ENCODE results near the gene DNAH7. TPM values are rescaled to one million over a fixed set of nuclear protein-coding genes. Genes with fewer than 3 reads are reported as not detected.

DNAH7 gene
- total and polyA plus RNA-seq, 4 experiments from 2014 or later = not detected

DNA sequence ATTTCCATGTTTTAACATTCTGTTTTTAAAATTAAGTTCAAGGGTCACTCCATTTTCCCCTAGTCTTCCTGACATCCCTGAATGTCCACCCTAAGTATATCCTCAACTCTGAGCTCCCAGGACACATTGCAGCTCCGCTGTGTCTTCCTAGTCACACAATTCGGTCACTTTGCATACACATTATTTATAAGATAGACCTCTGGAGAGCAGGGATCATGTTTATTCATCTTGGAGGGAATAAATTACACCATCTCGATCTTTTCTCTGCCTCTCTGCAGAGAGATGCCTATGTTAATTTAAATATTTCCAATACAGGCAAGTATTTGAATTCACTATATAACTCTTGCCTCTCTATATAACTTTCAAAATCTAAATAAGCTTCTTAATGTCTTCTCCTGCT is 245.4 kb downstream of the DNAH7 start:
- H3K36me3 ChIP-seq (ENCODE audit: insufficient read depth, low read length) = no peaks in the 10 kb centered on the region
- ChIA-PET CTCF (ENCODE audit: partially characterized antibody) (no interaction called here), POLR2A (ENCODE audit: partially characterized antibody) (no interaction called here)
- Mint-ChIP-seq H3K27ac (no peak overlapping the region), H3K4me3 (no peak overlapping the region), H3K4me1 (no peaks in the 10 kb centered on the region), H3K36me3 (no peaks in the 10 kb centered on the region), H3K27me3 (peaks cover 0 to 2% of the 10 kb centered on the region in 2 donors), H3K9me3 (no peaks in the 10 kb centered on the region)
- no peak overlapping the region for H3K27ac ChIP-seq (ENCODE audit: low read depth, low read length)
- H3K4me3 ChIP-seq (ENCODE audit: low read length in 2 of 2) = no peak overlapping the region
- H3K9me3 ChIP-seq (ENCODE audit: control insufficient read depth in 1 of 2, low read length in 2 of 2) = no peaks in the 10 kb centered on the region
- intact Hi-C loops (cut with micrococcal nuclease) = no loop called here
- DNase-seq = no peak
- H3K4me1 ChIP-seq (ENCODE audit: insufficient read depth, low read length) = no peaks in the 10 kb centered on the region
- H3K27me3 ChIP-seq (ENCODE audit: insufficient read depth, low read length) = peaks cover 3% of the 10 kb centered on the region

- Histone ChIP-seq H3K27me3 (ENCODE audit: insufficient read depth, low read length) (peaks cover 3% of the 10 kb centered on the region), H3K4me3 (ENCODE audit: low read length in 2 of 2) (no peak overlapping the region), H3K36me3 (ENCODE audit: insufficient read depth, low read length) (no peaks in the 10 kb centered on the region), H3K9me3 (ENCODE audit: control insufficient read depth in 1 of 2, low read length in 2 of 2) (no peaks in the 10 kb centered on the region), H3K27ac (ENCODE audit: low read depth, low read length) (no peak overlapping the region), H3K4me1 (ENCODE audit: insufficient read depth, low read length) (no peaks in the 10 kb centered on the region)
- intact Hi-C loops (cut with micrococcal nuclease) = no loop called here
- no peak overlapping the region for H3K4me3 Mint-ChIP-seq
- no peak for DNase-seq
- H3K27me3 Mint-ChIP-seq = peaks cover 0 to 2% of the 10 kb centered on the region in 2 donors
- no peaks in the 10 kb centered on the region for H3K36me3 Mint-ChIP-seq
- CTCF ChIA-PET (ENCODE audit: partially characterized antibody) = no interaction called here
- no peak overlapping the region for H3K27ac Mint-ChIP-seq
- no peaks in the 10 kb centered on the region for H3K9me3 Mint-ChIP-seq
- POLR2A ChIA-PET (ENCODE audit: partially characterized antibody) = no interaction called here
- no peaks in the 10 kb centered on the region for H3K4me1 Mint-ChIP-seq
Observed at GRCh38 chr2:195821566-195821932, 247.1 kb downstream of the DNAH7 start.

GRCh38 chr2:195820867-195821565 is 247.6 kb downstream of the DNAH7 start:
- H3K27me3 ChIP-seq (ENCODE audit: insufficient read depth, low read length) = peaks cover 3% of the 10 kb centered on the region
- ChIA-PET CTCF (ENCODE audit: partially characterized antibody) (no interaction called here), POLR2A (ENCODE audit: partially characterized antibody) (no interaction called here)
- H3K36me3 ChIP-seq (ENCODE audit: insufficient read depth, low read length) = no peaks in the 10 kb centered on the region
- no peak overlapping the region for H3K27ac Mint-ChIP-seq
- intact Hi-C loops (cut with micrococcal nuclease) = no loop called here
- DNase-seq = no peak
- no peaks in the 10 kb centered on the region for H3K9me3 ChIP-seq (ENCODE audit: control insufficient read depth in 1 of 2, low read length in 2 of 2)
- H3K27ac ChIP-seq (ENCODE audit: low read depth, low read length) = no peak overlapping the region
- H3K4me1 Mint-ChIP-seq = no peaks in the 10 kb centered on the region
- H3K36me3 Mint-ChIP-seq = no peaks in the 10 kb centered on the region
- H3K9me3 Mint-ChIP-seq = no peaks in the 10 kb centered on the region
- H3K4me3 ChIP-seq (ENCODE audit: low read length in 2 of 2) = no peak overlapping the region
- no peaks in the 10 kb centered on the region for H3K4me1 ChIP-seq (ENCODE audit: insufficient read depth, low read length)
- no peak overlapping the region for H3K4me3 Mint-ChIP-seq
- peaks cover 0 to 2% of the 10 kb centered on the region in 2 donors for H3K27me3 Mint-ChIP-seq

GRCh38 chr2:195820373-195820772 is 248.3 kb downstream of the DNAH7 start:
- Histone ChIP-seq H3K4me3 (ENCODE audit: low read length in 2 of 2) (no peak overlapping the region), H3K4me1 (ENCODE audit: insufficient read depth, low read length) (no peaks in the 10 kb centered on the region), H3K36me3 (ENCODE audit: insufficient read depth, low read length) (no peaks in the 10 kb centered on the region), H3K27ac (ENCODE audit: low read depth, low read length) (no peak overlapping the region), H3K27me3 (ENCODE audit: insufficient read depth, low read length) (peaks cover under 1% of the 10 kb centered on the region), H3K9me3 (ENCODE audit: control insufficient read depth in 1 of 2, low read length in 2 of 2) (no peaks in the 10 kb centered on the region)
- H3K4me3 Mint-ChIP-seq = no peak overlapping the region
- intact Hi-C loops (cut with micrococcal nuclease) = no loop called here
- H3K27ac Mint-ChIP-seq = no peak overlapping the region
- H3K9me3 Mint-ChIP-seq = no peaks in the 10 kb centered on the region
- H3K36me3 Mint-ChIP-seq = no peaks in the 10 kb centered on the region
- H3K4me1 Mint-ChIP-seq = no peaks in the 10 kb centered on the region
- H3K27me3 Mint-ChIP-seq = peaks cover 0 to 2% of the 10 kb centered on the region in 2 donors
- POLR2A ChIA-PET (ENCODE audit: partially characterized antibody) = no interaction called here
- DNase-seq = no peak
- CTCF ChIA-PET (ENCODE audit: partially characterized antibody) = no interaction called here

- H3K27ac ChIP-seq (ENCODE audit: low read depth, low read length) = no peak overlapping the region
- intact Hi-C loops (cut with micrococcal nuclease) = no loop called here
- ChIA-PET POLR2A (ENCODE audit: partially characterized antibody) (no interaction called here), CTCF (ENCODE audit: partially characterized antibody) (no interaction called here)
- no peak overlapping the region for H3K4me3 Mint-ChIP-seq
- no peaks in the 10 kb centered on the region for H3K4me1 Mint-ChIP-seq
- no peaks in the 10 kb centered on the region for H3K36me3 ChIP-seq (ENCODE audit: insufficient read depth, low read length)
- H3K27ac Mint-ChIP-seq = no peak overlapping the region
- H3K27me3 Mint-ChIP-seq = peaks cover 0 to 2% of the 10 kb centered on the region in 2 donors
- DNase-seq = no peak
- no peaks in the 10 kb centered on the region for H3K9me3 Mint-ChIP-seq
- H3K9me3 ChIP-seq (ENCODE audit: control insufficient read depth in 1 of 2, low read length in 2 of 2) = no peaks in the 10 kb centered on the region
- no peaks in the 10 kb centered on the region for H3K4me1 ChIP-seq (ENCODE audit: insufficient read depth, low read length)
- H3K4me3 ChIP-seq (ENCODE audit: low read length in 2 of 2) = no peak overlapping the region
- no peaks in the 10 kb centered on the region for H3K36me3 Mint-ChIP-seq
- no peaks in the 10 kb centered on the region for H3K27me3 ChIP-seq (ENCODE audit: insufficient read depth, low read length)
Observed at GRCh38 chr2:195819276-195819675, 249.4 kb downstream of the DNAH7 start.

GRCh38 chr2:195818526-195818925 is 250.1 kb downstream of the DNAH7 start:
- peaks cover 0 to 2% of the 10 kb centered on the region in 2 donors for H3K27me3 Mint-ChIP-seq
- DNase-seq = no peak
- no peaks in the 10 kb centered on the region for H3K27me3 ChIP-seq (ENCODE audit: insufficient read depth, low read length)
- H3K4me1 Mint-ChIP-seq = no peaks in the 10 kb centered on the region
- H3K4me1 ChIP-seq (ENCODE audit: insufficient read depth, low read length) = no peaks in the 10 kb centered on the region
- H3K36me3 ChIP-seq (ENCODE audit: insufficient read depth, low read length) = no peaks in the 10 kb centered on the region
- H3K36me3 Mint-ChIP-seq = no peaks in the 10 kb centered on the region
- no peak overlapping the region for H3K4me3 ChIP-seq (ENCODE audit: low read length in 2 of 2)
- peak overlapping the region in 1 of 7 donors; percentile 59 for H3K27ac Mint-ChIP-seq
- POLR2A ChIA-PET (ENCODE audit: partially characterized antibody) = no interaction called here
- no peak overlapping the region for H3K27ac ChIP-seq (ENCODE audit: low read depth, low read length)
- H3K4me3 Mint-ChIP-seq = no peak overlapping the region
- no peaks in the 10 kb centered on the region for H3K9me3 Mint-ChIP-seq
- intact Hi-C loops (cut with micrococcal nuclease) = no loop called here
- CTCF ChIA-PET (ENCODE audit: partially characterized antibody) = no interaction called here
- no peaks in the 10 kb centered on the region for H3K9me3 ChIP-seq (ENCODE audit: control insufficient read depth in 1 of 2, low read length in 2 of 2)

DNA sequence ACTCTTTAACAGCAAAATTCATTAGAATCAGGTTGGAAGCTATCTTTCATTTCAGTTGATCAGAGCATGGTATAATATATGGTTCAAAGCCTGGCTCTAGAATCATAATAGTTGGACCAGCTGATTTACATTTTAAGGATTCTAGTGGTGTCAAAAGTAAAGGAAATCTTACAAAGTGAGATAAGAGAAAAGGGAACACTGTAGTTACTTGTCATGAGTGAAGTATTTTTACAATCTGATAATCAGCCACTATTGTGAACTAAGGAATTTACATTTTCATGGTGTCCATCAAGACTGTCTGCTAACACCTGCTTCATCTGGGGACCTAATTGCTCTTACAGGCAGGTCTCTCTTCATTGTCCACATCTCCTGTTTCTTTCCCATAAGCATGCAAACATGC is 250.5 kb downstream of the DNAH7 start:
- CTCF ChIA-PET (ENCODE audit: partially characterized antibody) = no interaction called here
- Mint-ChIP-seq H3K36me3 (no peaks in the 10 kb centered on the region), H3K9me3 (no peaks in the 10 kb centered on the region), H3K27ac (no peak overlapping the region), H3K27me3 (peaks cover 0 to 3% of the 10 kb centered on the region in 2 donors), H3K4me1 (no peaks in the 10 kb centered on the region), H3K4me3 (no peak overlapping the region)
- Histone ChIP-seq H3K4me3 (ENCODE audit: low read length in 2 of 2) (no peak overlapping the region), H3K27me3 (ENCODE audit: insufficient read depth, low read length) (no peaks in the 10 kb centered on the region), H3K27ac (ENCODE audit: low read depth, low read length) (no peak overlapping the region), H3K4me1 (ENCODE audit: insufficient read depth, low read length) (no peaks in the 10 kb centered on the region), H3K9me3 (ENCODE audit: control insufficient read depth in 1 of 2, low read length in 2 of 2) (no peaks in the 10 kb centered on the region), H3K36me3 (ENCODE audit: insufficient read depth, low read length) (no peaks in the 10 kb centered on the region)
- DNase-seq = no peak
- intact Hi-C loops (cut with micrococcal nuclease) = no loop called here
- POLR2A ChIA-PET (ENCODE audit: partially characterized antibody) = no interaction called here

DNA sequence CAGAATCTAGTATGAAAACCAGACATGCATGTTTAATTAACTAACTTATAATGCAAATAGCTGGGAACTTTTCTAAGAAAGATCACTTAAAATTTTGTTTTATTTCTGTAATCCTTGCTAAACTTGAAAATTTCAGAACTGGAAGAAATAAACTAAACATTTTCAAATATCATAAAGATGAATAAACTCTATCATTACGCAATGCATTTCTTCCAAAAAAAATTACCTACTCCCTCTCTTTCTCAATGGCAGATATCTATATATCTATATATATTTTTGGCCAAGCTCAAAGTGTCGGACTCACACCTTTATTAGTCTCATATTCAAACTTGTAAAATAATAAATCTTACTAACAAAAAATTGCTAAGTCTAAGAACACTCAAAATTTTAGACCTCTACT is 253.6 kb downstream of the DNAH7 start:
- Histone ChIP-seq H3K9me3 (ENCODE audit: control insufficient read depth in 1 of 2, low read length in 2 of 2) (no peaks in the 10 kb centered on the region), H3K4me3 (ENCODE audit: low read length in 2 of 2) (no peak overlapping the region), H3K36me3 (ENCODE audit: insufficient read depth, low read length) (no peaks in the 10 kb centered on the region), H3K27me3 (ENCODE audit: insufficient read depth, low read length) (no peaks in the 10 kb centered on the region), H3K4me1 (ENCODE audit: insufficient read depth, low read length) (no peaks in the 10 kb centered on the region), H3K27ac (ENCODE audit: low read depth, low read length) (no peak overlapping the region)
- Mint-ChIP-seq H3K4me3 (no peak overlapping the region), H3K36me3 (no peaks in the 10 kb centered on the region), H3K27me3 (peaks cover 8 to 9% of the 10 kb centered on the region in 2 donors), H3K27ac (no peak overlapping the region), H3K4me1 (no peaks in the 10 kb centered on the region), H3K9me3 (no peaks in the 10 kb centered on the region)
- ChIA-PET CTCF (ENCODE audit: partially characterized antibody) (no interaction called here), POLR2A (ENCODE audit: partially characterized antibody) (no interaction called here)
- intact Hi-C loops (cut with micrococcal nuclease) = no loop called here
- DNase-seq = no peak
